NCI-H2029 treated with DMSO at 0.1 percent for 48 hours (cell line): ENCODE results near the gene SYT14.
"Not testable (repeated sequence)": the region's sequence is repeated elsewhere in the genome, so short reads cannot be mapped to it uniquely, and the experiment has no call there.

Experiments used
- DNase-seq: peaks from one replicate; lab custom pipeline; 2025; lab: John Stamatoyannopoulos, UW

SYT14 gene

DNA sequence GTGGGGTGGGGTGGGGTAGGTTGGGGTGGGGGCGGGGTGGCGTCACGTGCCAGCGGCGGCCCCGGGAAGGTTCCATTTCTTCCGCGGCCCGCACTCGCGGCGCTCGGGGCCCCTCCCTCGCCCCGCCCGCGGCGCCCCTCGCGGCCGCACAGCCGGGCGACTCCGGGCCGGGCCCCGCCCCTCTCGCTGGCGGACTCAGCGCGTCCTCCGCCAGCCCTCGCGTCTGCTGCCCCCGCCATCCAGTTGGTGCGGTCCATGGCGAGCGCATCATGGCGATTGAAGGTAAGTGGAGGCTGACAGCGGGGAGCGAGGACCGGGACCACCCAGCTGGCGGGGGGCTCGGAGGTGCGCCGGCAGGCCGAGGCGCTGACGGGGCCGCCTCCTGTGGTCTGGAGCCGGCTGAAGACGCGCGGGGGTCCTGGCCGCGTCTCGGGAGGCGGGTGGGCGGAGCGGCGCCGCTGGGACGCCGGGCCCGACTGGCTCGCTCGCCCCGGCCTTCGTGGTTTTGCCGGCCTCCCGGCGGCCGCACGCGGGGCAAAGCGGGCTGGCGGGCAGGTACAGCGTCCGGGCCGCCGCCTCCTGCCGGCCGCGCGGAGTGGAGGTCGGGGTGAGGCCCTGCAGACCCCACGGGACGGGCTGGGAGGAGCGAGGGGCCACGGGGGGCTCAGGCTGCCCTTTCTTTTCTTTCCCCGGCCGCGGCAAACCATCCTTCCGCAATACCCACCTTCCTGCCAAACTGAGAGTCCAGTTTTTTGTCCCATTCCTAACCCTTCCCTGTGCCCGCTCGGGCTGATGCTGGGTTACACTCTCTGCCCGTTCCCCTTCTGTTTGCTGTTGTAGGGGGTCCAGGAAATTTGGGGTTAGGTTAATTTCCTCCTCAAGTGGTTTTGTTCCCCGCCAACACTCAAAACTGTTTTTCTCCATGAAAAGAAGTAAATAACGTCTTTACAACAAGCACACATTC lies at the start of gene SYT14:
Gene SYT14 (plus strand): TSS at position 222 of the 964 bp plus-strand sequence. CDS start 48 bp downstream, at position 270.
- DNase-seq: no peak

- DNase-seq: not testable (repeated sequence)
These were observed 49.5 kb upstream of the SYT14 start for GRCh38 chr1:209888291-209889076.

- DNase-seq: no peak
These were observed 49.0 kb upstream of the SYT14 start for GRCh38 chr1:209889077-209889418.

DNA sequence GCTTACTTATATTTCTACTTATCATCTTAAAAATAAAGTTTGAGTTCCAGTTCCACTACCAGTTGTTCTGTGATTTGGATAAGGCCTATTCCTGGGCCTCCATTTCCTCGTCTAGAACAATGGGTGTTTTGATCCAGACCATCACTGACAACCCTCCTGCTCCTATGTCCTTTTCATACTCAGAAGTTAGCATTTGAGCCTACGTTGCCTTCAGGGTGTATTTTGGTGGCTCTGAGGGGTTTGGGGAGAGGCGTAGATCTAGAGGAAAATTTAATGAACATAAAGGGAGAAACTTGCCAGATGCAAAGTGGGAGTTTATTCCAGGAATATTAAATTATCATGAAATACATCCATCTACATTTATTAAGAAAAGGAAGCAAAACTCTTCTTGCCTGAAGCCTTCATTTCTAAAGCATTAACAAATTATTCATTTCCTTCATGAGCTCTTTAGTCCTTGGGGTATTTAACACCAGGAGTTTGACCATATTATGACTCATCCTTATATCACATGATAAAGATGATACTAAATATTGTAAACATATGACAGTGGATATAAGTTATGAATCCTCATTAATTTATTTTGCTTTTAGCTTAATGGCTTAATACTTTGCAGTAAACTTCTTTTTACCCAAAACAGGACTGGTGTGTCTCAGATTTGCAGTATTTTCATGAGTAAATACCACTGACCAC lies 47.2 kb upstream of the SYT14 start:
- no peak for DNase-seq

DNA sequence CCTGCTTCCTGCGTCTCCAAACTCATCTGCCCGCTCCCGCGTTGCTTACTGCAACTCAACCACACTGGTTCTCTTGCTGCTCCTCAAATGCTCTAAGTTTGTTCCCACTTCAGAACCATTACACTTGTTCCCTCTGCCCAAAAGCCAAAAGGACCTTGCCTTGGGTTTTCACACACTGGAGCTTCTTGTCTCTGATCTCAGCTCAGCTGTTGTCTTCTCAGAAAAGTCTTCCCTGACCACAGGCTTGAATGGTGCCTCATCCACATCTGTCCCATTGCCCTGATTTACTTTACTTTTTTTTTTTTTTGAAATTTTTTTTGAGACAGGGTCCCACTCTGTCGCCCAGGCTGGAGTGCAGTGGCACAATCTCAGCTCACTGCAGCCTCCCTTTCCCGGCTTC lies 44.3 kb upstream of the SYT14 start:
- DNase-seq: no peak

DNA sequence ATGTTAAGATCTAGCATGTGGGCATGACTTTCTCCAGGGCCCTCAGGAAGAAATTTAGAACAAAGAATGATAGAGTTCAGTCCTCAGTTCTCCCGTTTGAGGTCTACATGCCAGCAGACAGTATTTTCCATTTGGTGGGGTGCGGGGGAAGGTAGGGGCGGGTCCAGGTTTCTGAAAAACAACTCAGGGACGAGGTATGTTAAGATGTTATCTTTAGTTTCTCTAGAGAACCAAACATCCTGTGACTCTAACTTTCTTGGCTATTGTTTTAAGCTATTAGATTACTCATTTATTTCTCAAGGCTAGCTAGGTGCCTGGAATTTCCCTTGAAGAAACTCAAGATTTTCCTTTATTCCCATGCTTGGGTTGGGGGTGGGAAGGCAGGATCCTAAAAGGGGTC lies 42.3 kb upstream of the SYT14 start:
- no peak for DNase-seq

DNA sequence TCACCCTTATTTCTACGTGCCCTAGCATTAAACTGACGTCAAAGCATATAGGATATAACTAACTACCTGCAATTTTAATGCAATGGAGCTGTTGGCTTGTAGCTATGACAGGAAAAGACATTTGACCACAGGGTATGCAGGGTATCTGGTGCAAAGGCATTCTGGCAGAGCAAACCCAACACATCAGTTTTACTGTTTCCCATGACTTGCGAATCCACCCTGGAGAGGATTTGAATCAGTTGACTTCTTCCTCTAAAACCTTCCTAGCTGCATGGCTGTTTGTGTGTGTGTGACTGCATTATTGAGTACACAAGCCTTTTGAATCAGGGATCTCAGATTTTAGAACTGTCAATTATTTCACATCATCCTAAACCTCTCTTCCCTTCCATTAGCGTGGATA lies 41.7 kb upstream of the SYT14 start:
- DNase-seq: no peak

DNA sequence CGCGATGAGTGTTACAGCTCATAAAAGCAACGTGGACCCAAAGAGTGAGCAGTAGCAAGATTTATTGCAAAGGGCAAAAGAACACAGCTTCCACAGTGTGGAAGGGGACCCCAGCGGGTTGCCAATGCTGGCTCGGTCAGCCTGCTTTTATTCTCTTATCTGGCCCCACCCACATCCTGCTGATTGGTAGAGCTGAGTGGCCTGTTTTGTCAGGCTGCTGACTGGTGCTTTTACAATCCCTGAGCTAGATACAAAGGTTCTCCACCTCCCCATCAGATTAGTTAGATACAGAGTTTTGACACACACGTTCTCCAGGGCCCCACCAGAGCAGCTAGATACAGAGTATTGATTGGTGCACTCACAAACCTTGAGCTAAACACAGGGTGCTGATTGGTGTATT lies 39.7 kb upstream of the SYT14 start:
- DNase-seq: not testable (repeated sequence)

DNA sequence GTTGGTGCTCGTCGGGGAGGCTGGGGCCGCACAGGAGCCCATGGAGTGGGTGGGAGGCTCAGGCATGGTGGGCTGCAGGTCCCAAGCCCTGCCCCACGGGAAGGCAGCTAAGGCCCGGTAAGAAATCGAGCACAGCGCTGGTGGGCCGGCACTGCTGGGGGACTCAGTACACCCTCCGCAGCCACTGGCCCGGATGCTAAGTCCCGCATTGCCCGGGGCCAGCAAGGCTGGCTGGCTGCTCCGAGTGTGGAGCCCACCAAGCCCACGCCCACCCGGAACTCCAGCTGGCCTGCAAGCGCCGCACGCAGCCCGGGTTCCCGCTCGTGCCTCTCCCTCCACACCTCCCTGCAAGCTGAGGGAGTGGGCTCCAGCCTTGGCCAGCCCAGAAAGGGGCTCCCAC lies 39.2 kb upstream of the SYT14 start:
- DNase-seq: not testable (repeated sequence)

- no peak for DNase-seq
These were observed 38.1 kb upstream of the SYT14 start for GRCh38 chr1:209899948-209900347.

- no peak for DNase-seq
These were observed 37.3 kb upstream of the SYT14 start for GRCh38 chr1:209900734-209901133.

- DNase-seq: no peak
These were observed 36.8 kb upstream of the SYT14 start for GRCh38 chr1:209901211-209901610.

DNA sequence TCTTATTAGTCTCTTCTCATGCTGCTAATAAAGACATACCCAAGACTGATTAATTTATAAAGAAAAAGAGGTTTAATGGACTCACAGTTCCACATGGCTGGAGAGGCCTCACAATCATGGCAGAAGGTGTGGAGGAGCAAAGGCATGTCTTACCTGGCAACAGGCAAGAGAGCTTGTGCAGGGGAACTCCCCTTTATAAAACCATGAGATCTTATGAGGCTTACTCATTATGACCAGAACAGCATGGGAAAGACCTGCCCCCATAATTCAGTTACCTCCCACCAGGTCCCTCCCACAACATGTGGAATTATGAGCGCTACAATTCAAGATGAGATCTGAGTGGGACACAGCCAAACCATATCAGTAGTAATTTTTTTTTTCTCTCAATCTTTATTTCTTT lies 33.2 kb upstream of the SYT14 start:
- DNase-seq: not testable (repeated sequence)

- no peak for DNase-seq
These were observed 26.3 kb upstream of the SYT14 start for GRCh38 chr1:209911746-209912145.

DNA sequence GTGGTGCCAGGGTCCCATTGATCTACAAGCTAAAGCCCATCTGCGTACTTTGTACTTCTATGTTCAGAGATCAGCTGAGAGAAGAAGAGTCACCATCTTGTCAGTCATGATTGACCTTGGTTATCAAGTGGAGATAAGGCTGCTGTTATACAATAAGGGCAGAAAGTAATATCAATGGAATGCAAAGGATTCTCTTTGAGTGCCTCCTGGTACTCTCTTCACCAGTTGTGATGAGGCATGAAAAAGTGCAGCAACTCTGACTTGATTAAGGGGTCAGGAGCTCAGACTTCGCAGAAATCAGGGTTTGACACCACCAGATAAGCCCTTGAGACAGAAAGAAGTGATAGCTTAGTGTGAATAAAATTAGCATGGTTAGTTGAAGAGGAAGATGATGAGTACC lies 25.7 kb upstream of the SYT14 start:
- no peak for DNase-seq

GRCh38 chr1:209919637-209920036 lies 18.4 kb upstream of the SYT14 start:
- not testable (repeated sequence) for DNase-seq

DNA sequence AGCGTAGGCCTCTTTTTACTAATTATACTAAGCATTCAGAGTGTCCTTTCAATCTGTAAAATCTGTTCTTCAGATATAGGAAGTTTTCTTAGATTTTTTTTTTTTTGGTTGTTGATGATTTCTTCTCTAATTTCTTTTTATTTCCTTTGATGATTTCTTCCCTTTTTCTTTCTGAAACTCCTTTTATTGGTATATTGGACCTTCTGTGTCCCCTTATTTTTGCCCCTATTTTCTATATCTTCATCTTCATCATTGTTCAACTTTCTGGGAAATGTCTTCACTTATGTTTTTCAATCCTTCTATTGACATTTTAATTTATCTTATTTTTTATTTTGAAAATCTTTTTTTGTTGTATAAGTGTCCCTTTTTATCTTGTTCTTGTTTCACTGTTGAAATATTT lies 17.2 kb upstream of the SYT14 start:
- DNase-seq: no peak

DNA sequence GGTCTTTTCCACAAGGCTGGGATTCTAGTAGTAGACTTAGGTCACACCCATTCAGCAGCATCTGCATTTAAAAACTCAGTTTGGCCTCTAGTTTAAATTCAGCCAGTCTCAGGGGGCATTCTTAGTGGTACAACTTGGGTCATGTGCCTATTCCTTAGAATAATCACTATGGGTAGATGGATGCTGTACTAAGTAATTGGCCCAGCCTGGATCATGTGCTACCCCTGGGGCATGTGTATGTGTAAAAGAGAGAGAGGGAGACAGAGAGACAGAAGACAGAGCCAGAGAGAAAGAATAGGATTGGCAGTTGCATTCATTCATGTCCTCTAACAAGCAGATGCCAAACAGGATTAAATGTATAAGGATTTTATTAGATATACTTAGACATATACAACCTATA lies 13.6 kb upstream of the SYT14 start:
- no peak for DNase-seq

- DNase-seq: peak; percentile 50
These were observed 12.0 kb upstream of the SYT14 start for GRCh38 chr1:209926045-209926444.

GRCh38 chr1:209927466-209927865 lies 10.6 kb upstream of the SYT14 start:
- no peak for DNase-seq

DNA sequence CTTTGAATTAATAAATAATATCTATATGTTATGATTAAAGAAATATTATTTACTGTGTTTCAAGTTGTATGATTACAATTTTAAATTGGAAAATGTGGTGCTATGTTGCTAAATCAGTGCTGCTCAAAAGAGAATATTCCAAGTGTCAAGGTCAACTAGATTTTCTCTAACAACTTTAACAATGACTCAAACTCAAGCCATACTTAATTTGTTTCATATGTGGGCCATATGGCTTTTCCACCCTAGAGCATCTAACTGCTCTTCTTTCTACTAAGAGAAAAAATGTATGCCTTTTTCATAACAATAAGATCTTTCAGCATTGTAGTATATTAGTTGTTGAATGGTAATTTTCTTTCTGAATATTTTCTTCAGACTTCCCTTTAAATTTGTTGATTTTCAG lies 8.3 kb upstream of the SYT14 start:
- no peak for DNase-seq

DNA sequence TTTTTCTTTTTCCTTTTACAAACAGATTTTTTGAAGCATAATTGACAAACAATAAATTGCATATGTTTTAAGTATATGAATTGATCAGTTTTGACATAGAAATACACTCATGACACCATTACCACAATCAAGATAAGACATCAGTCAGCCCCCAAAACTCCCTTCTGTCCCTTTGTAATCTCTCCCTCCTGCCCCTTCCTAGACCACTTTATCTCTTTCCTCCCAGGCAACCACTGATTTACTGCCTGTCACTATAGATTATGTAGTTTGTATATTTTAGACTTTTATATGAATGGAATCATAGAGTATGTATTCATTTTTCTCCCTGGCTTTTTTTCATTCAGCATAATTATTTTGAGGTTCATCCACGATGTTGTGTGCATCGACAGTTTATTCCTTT lies 6.9 kb upstream of the SYT14 start:
- no peak for DNase-seq

DNA sequence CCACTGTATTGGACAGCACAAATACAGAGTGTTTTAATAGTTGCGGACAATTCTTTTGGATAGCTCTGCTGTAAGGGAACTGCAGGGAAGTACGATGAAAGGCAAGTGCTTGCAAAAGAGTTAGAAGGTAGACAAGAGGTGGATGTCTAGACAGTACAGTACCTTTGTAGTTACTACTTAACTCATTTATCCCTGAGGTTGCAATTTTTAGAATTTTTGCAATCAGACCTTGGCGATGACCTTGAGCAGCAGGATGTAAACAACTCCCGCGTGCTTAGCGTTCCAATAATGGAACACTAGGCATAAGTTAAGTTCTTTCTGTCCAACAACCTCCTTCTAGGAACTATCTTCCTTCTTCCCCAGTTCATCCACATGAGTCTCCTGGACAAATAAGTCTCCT lies 1.9 kb upstream of the SYT14 start:
- no peak for DNase-seq
